Endothelial cell of umbilical vein (primary cell): ENCODE results near the gene TMEM203. TPM values are rescaled to one million over a fixed set of nuclear protein-coding genes. Genes with fewer than 3 reads are reported as not detected.

Source experiments
- BruUV-seq: library from RNA; stranded (reverse); fragments of 400-500 nt; replicated peaks from 2 replicates; lab custom pipeline; 2021; lab: Mats Ljungman, UMichigan
- CTCF ChIA-PET: fragments of 300-600, 350-600 bp; sonication (Branson Sonifier 250); formaldehyde crosslinking; loops from one replicate; lab custom pipeline; 2021; ENCODE audit warnings: antibody characterized with exemption, inconsistent platforms; lab: Charles Lee
- POLR2A ChIA-PET: fragments of 300-600, 350-600 bp; sonication (Branson Sonifier 250); formaldehyde crosslinking; loops from one replicate; lab custom pipeline; 2021; ENCODE audit warnings: antibody characterized with exemption, inconsistent platforms; lab: Charles Lee
- DNase-seq: peaks from one replicate; pipeline ENCODE4 v3.0.0-alpha.2; 2011; ENCODE audit warnings: low read depth, low spot score
- FAIRE-seq: peaks from 2 replicates; lab custom pipeline; 2011; peaks lifted over from hg19 to GRCh38; lab: Jason Lieb, UNC
- H2AFZ ChIP-seq: 2 replicates; pipeline ENCODE4 v1.6.0; 2012; ENCODE audit warnings: low read depth, low read length, control low read depth, inconsistent platforms
- H3K27ac ChIP-seq: 2 replicates; pipeline ENCODE4 v1.5.1; 2011; ENCODE audit warnings: low read depth, mild to moderate bottlenecking, control low read depth, low read length, moderate library complexity; ENCODE audit not compliant: insufficient read depth
- H3K27me3 ChIP-seq, 2 experiments: 2 replicates each; pipeline versions ENCODE4 v1.6.0 to v1.6.1; 2011; ENCODE audit warnings: low read length in 2 of 2, mixed read lengths in 1 of 2; ENCODE audit not compliant: control insufficient read depth in 2 of 2, insufficient read depth in 2 of 2
- H3K36me3 ChIP-seq, 2 experiments: 2 replicates in 1 of 2; 3 replicates in 1 of 2; pipeline ENCODE4 v1.5.1; 2011; ENCODE audit warnings: low read length in 2 of 2, mild to moderate bottlenecking in 1 of 2, moderate library complexity in 1 of 2; ENCODE audit not compliant: control insufficient read depth in 2 of 2, insufficient read depth in 2 of 2; ENCODE audit errors: extremely low read depth in 1 of 2
- H3K4me1 ChIP-seq: 3 replicates; pipeline ENCODE4 v1.5.1; 2011; ENCODE audit warnings: mild to moderate bottlenecking, low read length; ENCODE audit not compliant: control insufficient read depth, insufficient read depth; ENCODE audit errors: extremely low read depth
- H3K4me2 ChIP-seq: 2 replicates; pipeline ENCODE4 v1.6.1; 2011; ENCODE audit warnings: low read length, control low read depth, mixed read lengths; ENCODE audit not compliant: insufficient read depth
- H3K4me3 ChIP-seq, 3 experiments: fragments of 200-600 bp in 1 of 3; sonication (generic), shearing (Covaris generic) in 1 of 3; replicated peaks in 1 of 3; 2 replicates each; pipeline ENCODE4 v1.5.1; 2011 to 2016; ENCODE audit warnings: control low read depth in 3 of 3, low read length in 3 of 3, mild to moderate bottlenecking in 2 of 3, inconsistent platforms in 1 of 3, low read depth in 1 of 3, moderate library complexity in 1 of 3; ENCODE audit not compliant: insufficient read depth in 1 of 3
- H3K79me2 ChIP-seq: 2 replicates; pipeline ENCODE4 v1.6.0; 2012; ENCODE audit warnings: low read length, inconsistent platforms; ENCODE audit not compliant: control insufficient read depth, insufficient read depth
- H3K9ac ChIP-seq: replicated peaks from 2 replicates; pipeline ENCODE3; 2011; ENCODE audit warnings: low read length, control low read depth; ENCODE audit not compliant: insufficient read depth; ENCODE audit errors: extremely low read depth
- H3K9me1 ChIP-seq: replicated peaks from 3 replicates; pipeline ENCODE4 v1.6.0; 2011; ENCODE audit warnings: mild to moderate bottlenecking, low read length; ENCODE audit not compliant: control insufficient read depth, insufficient read depth; ENCODE audit errors: extremely low read depth
- H3K9me3 ChIP-seq: replicated peaks from 2 replicates; pipeline ENCODE4 v1.5.1; 2012; ENCODE audit warnings: low read length, inconsistent platforms; ENCODE audit not compliant: control insufficient read depth, insufficient read depth
- H4K20me1 ChIP-seq: replicated peaks from 2 replicates; pipeline ENCODE3; 2011; ENCODE audit warnings: mild to moderate bottlenecking, low read length; ENCODE audit not compliant: control insufficient read depth, insufficient read depth; ENCODE audit errors: extremely low read depth
- CTCF ChIP-seq, 2 donors: IDR thresholded peaks; 1 replicate in 1 of 2; 2 replicates in 1 of 2; pipeline ENCODE4 v1.5.1; 2011; ENCODE audit warnings: low read length in 2 of 2, mild to moderate bottlenecking in 2 of 2, moderate library complexity in 2 of 2, control low read depth in 1 of 2, inconsistent platforms in 1 of 2, low read depth in 1 of 2; ENCODE audit not compliant: insufficient read depth in 1 of 2; ENCODE audit errors: extremely low read depth in 1 of 2
- EZH2 ChIP-seq: IDR thresholded peaks from 2 replicates; pipeline ENCODE4 v1.6.1; 2012; ENCODE audit warnings: borderline replicate concordance, low read depth, mild to moderate bottlenecking, moderate library complexity, low read length, inconsistent platforms; ENCODE audit not compliant: severe bottlenecking
- FOS ChIP-seq: IDR thresholded peaks from 2 replicates; pipeline ENCODE4 v1.6.1; 2011; ENCODE audit warnings: mild to moderate bottlenecking, low read length, moderate library complexity, borderline replicate concordance; ENCODE audit not compliant: insufficient read depth
- GATA2 ChIP-seq: IDR thresholded peaks from 2 replicates; pipeline ENCODE4 v1.7.0; 2011; ENCODE audit warnings: low read depth, mild to moderate bottlenecking, moderate library complexity, mixed read lengths, low read length; ENCODE audit not compliant: insufficient read length, insufficient read depth
- JUN ChIP-seq: IDR thresholded peaks from 2 replicates; pipeline ENCODE4 v1.6.1; 2011; ENCODE audit warnings: borderline replicate concordance, low read depth; ENCODE audit not compliant: insufficient read length, insufficient read depth
- MAX ChIP-seq: IDR thresholded peaks from 2 replicates; pipeline ENCODE4 v1.6.1; 2011; ENCODE audit not compliant: insufficient read depth, insufficient read length
- MYC ChIP-seq: IDR thresholded peaks from one replicate; pipeline ENCODE4 v1.6.1; 2011; ENCODE audit warnings: mild to moderate bottlenecking, low read depth, low read length
- POLR2A ChIP-seq: IDR thresholded peaks from 2 replicates; pipeline ENCODE4 v1.6.1; 2012; ENCODE audit warnings: low read depth, mild to moderate bottlenecking, control low read depth, low read length
- POLR2AphosphoS5 ChIP-seq: IDR thresholded peaks from 2 replicates; pipeline ENCODE4 v1.6.1; 2012; ENCODE audit warnings: low read depth, mild to moderate bottlenecking, control low read depth, low read length, moderate library complexity; ENCODE audit not compliant: insufficient read depth
- dilution Hi-C: fragments of 300-500 bp; cut with MboI; formaldehyde crosslinking; loops from one replicate; pipeline ENCODE4 v1.15.0; 2019; ENCODE audit warnings: low sequenced_read_pairs; ENCODE audit not compliant: extremely low pct_ligation_motif_present
- intact Hi-C: fragments of 100-400 bp; cut with micrococcal nuclease; formaldehyde crosslinking; loops from one replicate; pipeline ENCODE4 v1.10.0; 2022
- polyA plus RNA-seq, 4 experiments: library from polyadenylated mRNA; depleted of rRNA in 3 of 4; stranded (reverse) in 3 of 4; unstranded in 1 of 4; fragments of >200 nt; gene quantifications; 2 replicates each; pipeline versions ENCODE4 v1.2.1 to v1.2.3, GENCODE V29; 2011 to 2012; ENCODE audit warnings: missing spikeins in 1 of 4
- total RNA-seq: library from RNA; stranded (reverse); gene quantifications from 2 replicates; pipeline ENCODE4 v1.2.3, GENCODE V29; 2021

Gene TMEM203
- total and polyA plus RNA-seq, 2 donors (not counting 3 experiments of a cell fraction or from before 2014, with no cell fraction given): 29.6 to 39.8 TPM

GRCh38 chr9:137211532-137211931, 6.1 kb upstream of the TMEM203 start:
- dilution Hi-C loops: no loop called here
- no peaks in the 10 kb centered on the region for H4K20me1 ChIP-seq
- intact Hi-C loops: no loop called here
- H3K9me3 ChIP-seq: no peaks in the 10 kb centered on the region
- H3K79me2 ChIP-seq: peaks cover 8% of the 10 kb centered on the region
- H3K27me3 ChIP-seq: no peaks in the 10 kb centered on the region
- ChIA-PET POLR2A (no interaction called here), CTCF (interaction anchor here (1.1 kb wide), 1 partner anchor 23 kb away, joined by 3 read pairs; the partner anchor contains the start of genes ANAPC2 and SSNA1)
- H3K4me3 ChIP-seq: no peak overlapping the region
- FAIRE-seq: no peak
- DNase-seq: no peak
- H3K4me1 ChIP-seq: peaks cover 2% of the 10 kb centered on the region
- peaks cover 0 to 7% of the 10 kb centered on the region in 2 experiments for H3K36me3 ChIP-seq
- no peak overlapping the region for H3K9ac ChIP-seq
- no peak overlapping the region for H3K4me2 ChIP-seq
- no TSS peak for BruUV-seq
- TF ChIP-seq FOS: no peak
- TF ChIP-seq JUN: no peak
- TF ChIP-seq EZH2: no peak
- no peak for TF ChIP-seq POLR2A
- TF ChIP-seq MAX: no peak
- no peak for TF ChIP-seq MYC
- TF ChIP-seq POLR2AphosphoS5: no peak
- TF ChIP-seq GATA2: no peak
- TF ChIP-seq CTCF (IDR thresholded peaks at IDR 0.05; ENCODE audit: extremely low read depth in 1 of 2, insufficient read depth in 1 of 2, low read depth in 1 of 2, low read length in 2 of 2): no peak
- no peaks in the 10 kb centered on the region for H3K9me1 ChIP-seq
- no peak overlapping the region for H2AFZ ChIP-seq
- no peak overlapping the region for H3K27ac ChIP-seq
